Lower leg skin (tissue), 3 donors: ENCODE measurements around the gene PABPN1L.

Source experiments
- CTCF ChIP-seq, 3 donors: fragments of 450-650 bp; IDR thresholded peaks; one replicate each; pipeline ENCODE4 v1.5.1; 2016; ENCODE audit warnings: antibody characterized with exemption in 3 of 3, mild to moderate bottlenecking in 3 of 3, moderate library complexity in 2 of 3
- POLR2A ChIP-seq, 2 donors: fragments of 450-650 bp; IDR thresholded peaks; one replicate each; pipeline ENCODE4 v1.6.1; 2016 to 2017; ENCODE audit warnings: antibody characterized with exemption in 2 of 2, mild to moderate bottlenecking in 1 of 2, moderate library complexity in 1 of 2

GRCh38 chr16:88842308-88842756 is 24.1 kb downstream of the PABPN1L start:
- no peak for TF ChIP-seq CTCF (IDR thresholded peaks at IDR 0.05)
- TF ChIP-seq POLR2A (IDR thresholded peaks at IDR 0.05), result no peak
